HG02678 (cell line): ENCODE data around the gene FGD1.

Source experiments
- ATAC-seq: cut with Tn5 transposase; IDR thresholded peaks from one replicate; pipeline ENCODE4 v1.9.1; 2021; ENCODE audit warnings: mild to moderate bottlenecking, moderate library complexity; ENCODE audit not compliant: unreplicated experiment

Gene FGD1

DNA sequence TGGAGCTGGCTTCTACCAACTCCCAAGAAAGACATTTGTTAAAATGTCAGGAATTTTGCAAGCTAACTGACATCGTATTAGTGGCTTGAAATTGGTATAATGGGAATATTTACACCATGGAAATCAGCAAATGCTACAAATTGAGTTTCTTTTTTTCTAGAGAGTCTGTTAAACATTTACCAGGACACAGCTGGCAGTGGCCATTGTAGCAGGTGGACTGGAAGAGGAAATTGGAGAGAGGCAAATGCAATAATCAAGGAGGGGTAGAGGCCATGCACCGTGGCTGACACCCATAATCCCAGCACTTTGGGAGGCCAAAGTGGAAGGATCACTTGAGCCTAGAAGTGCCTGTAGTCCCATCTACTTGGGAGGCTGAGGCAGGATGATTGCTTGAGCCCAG, 88.8 kb downstream of the FGD1 start:
- ATAC-seq = no peak

GRCh38 chrX:54397113-54397512, 98.9 kb downstream of the FGD1 start:
- ATAC-seq = no peak
